GM18951 (cell line): ENCODE data around the gene PTPRO.
"Not testable (repeated sequence)": the region's sequence is repeated elsewhere in the genome, so short reads cannot be mapped to it uniquely, and the experiment has no call there.

Source experiments
- POLR2A ChIP-seq: IDR thresholded peaks from 4 replicates; pipeline ENCODE4 v1.6.1; 2011; ENCODE audit warnings: mild to moderate bottlenecking; ENCODE audit not compliant: insufficient read length, insufficient read depth; ENCODE audit errors: extremely low read depth
- in situ Hi-C: fragments of 300-500 bp; cut with MboI; formaldehyde crosslinking; loops from one replicate; pipeline ENCODE4 v1.12.0; 2022; ENCODE audit warnings: low sequenced_read_pairs, mixed read lengths, inconsistent platforms; ENCODE audit not compliant: unreplicated experiment

Gene PTPRO

GRCh38 chr12:15602051-15602672 is 279.9 kb downstream of the PTPRO start:
- in situ Hi-C loops, result no loop called here
- no peak for TF ChIP-seq POLR2A

DNA sequence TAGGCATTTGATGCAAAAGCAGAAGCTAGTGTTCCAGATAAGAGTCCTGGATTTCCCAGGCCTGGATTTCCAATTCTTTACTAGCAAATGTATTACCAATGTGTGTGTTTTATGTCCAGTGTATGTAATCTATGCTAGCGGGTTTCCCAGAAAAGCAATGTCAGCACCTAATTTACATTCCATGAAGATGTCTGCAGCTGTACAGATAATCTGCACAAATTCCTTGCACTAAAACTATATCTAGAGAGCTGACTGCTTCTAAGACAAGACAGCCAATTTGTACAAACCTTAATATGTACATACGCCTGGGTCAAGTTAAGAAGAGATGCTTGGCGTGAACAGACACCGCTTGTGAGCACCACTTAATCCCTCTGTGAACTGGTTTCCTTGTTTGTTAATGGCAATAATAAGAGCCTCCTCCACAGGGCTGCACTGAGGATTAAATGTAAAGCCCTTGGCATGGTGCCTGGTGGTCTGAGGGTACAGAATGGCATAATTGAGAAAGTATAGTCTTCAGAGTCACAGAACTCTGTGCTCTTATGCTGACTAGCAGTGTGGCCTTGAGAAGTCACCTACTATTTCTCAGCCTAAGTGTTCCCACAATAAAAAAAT is 281.3 kb downstream of the PTPRO start:
- in situ Hi-C loops, result no loop called here
- TF ChIP-seq POLR2A, result no peak

DNA sequence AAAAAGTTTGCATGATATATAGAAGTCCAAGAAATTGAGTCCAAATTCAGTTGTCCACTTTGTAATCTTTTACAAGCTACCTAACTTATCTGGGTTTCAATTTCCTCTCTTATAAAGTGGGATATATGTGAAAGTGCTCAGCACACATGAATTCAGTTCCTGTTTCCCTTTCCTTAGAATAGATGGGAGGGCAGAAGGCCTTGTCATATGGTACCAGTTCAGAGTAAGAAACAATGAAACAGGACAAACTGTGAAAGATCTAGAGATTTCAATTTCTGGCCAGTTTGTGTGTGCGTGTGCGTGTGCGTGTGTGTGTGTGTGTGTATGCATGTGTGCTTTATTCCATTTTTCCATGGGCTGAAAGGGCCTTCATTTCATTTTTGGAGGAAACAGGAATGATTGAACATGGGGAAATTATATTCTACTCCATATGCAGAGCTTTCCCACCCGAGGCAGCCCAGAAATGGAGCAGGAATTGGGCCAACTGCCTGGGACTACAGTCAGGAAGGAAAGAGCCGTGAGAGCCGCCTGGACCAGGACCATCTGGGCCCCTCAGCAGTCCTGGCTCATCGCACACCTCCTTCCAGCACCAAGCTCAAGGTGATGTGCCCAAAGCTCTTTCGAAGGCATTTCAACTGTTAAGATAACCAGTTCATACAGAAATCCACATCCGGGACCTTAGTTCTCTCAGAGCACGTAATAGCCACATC is 283.7 kb downstream of the PTPRO start:
- no peak for TF ChIP-seq POLR2A
- in situ Hi-C loops, result no loop called here

GRCh38 chr12:15608406-15608805 is 286.1 kb downstream of the PTPRO start:
- in situ Hi-C loops, result no loop called here
- no peak for TF ChIP-seq POLR2A

GRCh38 chr12:15608941-15609340 is 286.6 kb downstream of the PTPRO start:
- in situ Hi-C loops, result no loop called here
- no peak for TF ChIP-seq POLR2A

GRCh38 chr12:15613981-15614380 is 291.7 kb downstream of the PTPRO start:
- TF ChIP-seq POLR2A, result no peak
- in situ Hi-C loops, result no loop called here

- in situ Hi-C loops, result not testable (repeated sequence)
Measured at GRCh38 chr12:15616495-15616894, 294.2 kb downstream of the PTPRO start.

- TF ChIP-seq POLR2A, result no peak
- in situ Hi-C loops, result no loop called here
Measured at GRCh38 chr12:15620741-15621539, 298.6 kb downstream of the PTPRO start.

- no peak for TF ChIP-seq POLR2A
- in situ Hi-C loops, result no loop called here
Measured at GRCh38 chr12:15625075-15625474, 302.8 kb downstream of the PTPRO start.

GRCh38 chr12:15627995-15628945 is 306.0 kb downstream of the PTPRO start:
- in situ Hi-C loops, result no loop called here
- TF ChIP-seq POLR2A, result no peak

DNA sequence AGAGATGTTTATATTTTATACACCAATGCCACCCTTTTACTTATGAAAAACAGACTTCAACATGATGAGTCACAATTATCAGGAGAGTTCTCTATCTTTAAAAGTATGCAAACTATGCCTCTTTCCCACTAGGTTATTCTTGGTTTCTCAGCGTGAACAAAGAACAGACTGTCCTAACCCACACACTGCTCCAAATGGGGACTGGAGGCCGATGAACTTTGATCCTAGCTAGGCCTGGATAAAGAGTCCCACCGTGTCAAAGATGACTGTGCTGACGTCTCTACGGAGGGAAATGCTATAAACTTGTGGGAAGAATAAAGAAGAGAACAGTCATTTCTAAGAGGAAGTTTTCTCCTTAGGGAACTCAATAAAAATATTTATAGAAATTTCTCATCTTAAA is 306.8 kb downstream of the PTPRO start:
- TF ChIP-seq POLR2A, result no peak
- in situ Hi-C loops, result no loop called here

DNA sequence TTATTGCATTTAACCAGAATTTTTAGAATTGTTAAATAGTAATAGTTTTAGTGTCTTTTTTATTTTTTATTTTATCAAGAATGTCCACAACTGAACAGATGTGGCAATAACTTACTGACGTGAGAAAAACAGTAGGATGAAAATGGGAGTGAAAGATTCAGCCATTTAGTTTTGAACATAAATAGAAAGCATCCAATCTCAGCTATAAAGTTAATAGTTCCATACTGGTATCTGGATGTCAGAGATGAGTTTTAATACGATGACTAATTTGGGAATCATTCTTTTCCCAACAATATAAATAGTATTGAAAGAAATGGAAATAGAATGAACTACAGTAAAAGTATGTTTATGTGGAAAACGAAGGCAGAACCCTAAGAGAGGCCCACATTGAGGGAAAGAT is 307.5 kb downstream of the PTPRO start:
- in situ Hi-C loops, result no loop called here
- no peak for TF ChIP-seq POLR2A

GRCh38 chr12:15631007-15631715 is 308.9 kb downstream of the PTPRO start:
- in situ Hi-C loops, result no loop called here
- no peak for TF ChIP-seq POLR2A
